WERI-Rb-1 (cell line): ENCODE measurements around the gene TNRC6B.
"Not testable (repeated sequence)": the region's sequence is repeated elsewhere in the genome, so short reads cannot be mapped to it uniquely, and the experiment has no call there.

Experiments
- DNase-seq: peaks from one replicate; pipeline ENCODE4 v3.0.0-alpha.2; 2020
- H3K27ac ChIP-seq: fragments of 250-450 bp; sonication (Bioruptor Pico); 2 replicates; pipeline ENCODE4 v1.5.1; 2020; ENCODE audit warnings: mild to moderate bottlenecking, moderate library complexity
- H3K27me3 ChIP-seq: fragments of 250-450 bp; sonication (Bioruptor Pico); 2 replicates; pipeline ENCODE4 v1.5.1; 2021; ENCODE audit warnings: mild to moderate bottlenecking, low read depth, moderate library complexity; ENCODE audit not compliant: insufficient read depth, severe bottlenecking
- H3K36me3 ChIP-seq: fragments of 250-450 bp; sonication (Bioruptor Pico); 2 replicates; pipeline ENCODE4 v1.5.1; 2020; ENCODE audit warnings: mild to moderate bottlenecking, moderate library complexity
- H3K4me3 ChIP-seq: 2 replicates; pipeline ENCODE4 v1.5.1; 2011; ENCODE audit warnings: low read depth, mild to moderate bottlenecking, control low read depth, low read length
- H3K9me3 ChIP-seq: fragments of 250-450 bp; sonication (Bioruptor Pico); 2 replicates; pipeline ENCODE4 v1.5.1; 2021; ENCODE audit warnings: mild to moderate bottlenecking, moderate library complexity; ENCODE audit not compliant: severe bottlenecking
- TF ChIP-seq, protein P1 (sequence below): IDR thresholded peaks from 2 replicates; pipeline ENCODE4 v1.5.1; 2011; ENCODE audit warnings: low read depth, mild to moderate bottlenecking, control low read depth, inconsistent platforms, low read length

The TNRC6B gene

GRCh38 chr22:40181323-40181722 is 3.6 kb downstream of the TNRC6B start:
- Histone ChIP-seq H3K4me3 (no peak overlapping the region), H3K27ac (no peak overlapping the region), H3K36me3 (no peaks in the 10 kb centered on the region), H3K27me3 (no peaks in the 10 kb centered on the region), H3K9me3 (no peaks in the 10 kb centered on the region)
- no peak for DNase-seq
- TF ChIP-seq, protein P1, sequence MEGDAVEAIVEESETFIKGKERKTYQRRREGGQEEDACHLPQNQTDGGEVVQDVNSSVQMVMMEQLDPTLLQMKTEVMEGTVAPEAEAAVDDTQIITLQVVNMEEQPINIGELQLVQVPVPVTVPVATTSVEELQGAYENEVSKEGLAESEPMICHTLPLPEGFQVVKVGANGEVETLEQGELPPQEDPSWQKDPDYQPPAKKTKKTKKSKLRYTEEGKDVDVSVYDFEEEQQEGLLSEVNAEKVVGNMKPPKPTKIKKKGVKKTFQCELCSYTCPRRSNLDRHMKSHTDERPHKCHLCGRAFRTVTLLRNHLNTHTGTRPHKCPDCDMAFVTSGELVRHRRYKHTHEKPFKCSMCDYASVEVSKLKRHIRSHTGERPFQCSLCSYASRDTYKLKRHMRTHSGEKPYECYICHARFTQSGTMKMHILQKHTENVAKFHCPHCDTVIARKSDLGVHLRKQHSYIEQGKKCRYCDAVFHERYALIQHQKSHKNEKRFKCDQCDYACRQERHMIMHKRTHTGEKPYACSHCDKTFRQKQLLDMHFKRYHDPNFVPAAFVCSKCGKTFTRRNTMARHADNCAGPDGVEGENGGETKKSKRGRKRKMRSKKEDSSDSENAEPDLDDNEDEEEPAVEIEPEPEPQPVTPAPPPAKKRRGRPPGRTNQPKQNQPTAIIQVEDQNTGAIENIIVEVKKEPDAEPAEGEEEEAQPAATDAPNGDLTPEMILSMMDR = no peak

DNA sequence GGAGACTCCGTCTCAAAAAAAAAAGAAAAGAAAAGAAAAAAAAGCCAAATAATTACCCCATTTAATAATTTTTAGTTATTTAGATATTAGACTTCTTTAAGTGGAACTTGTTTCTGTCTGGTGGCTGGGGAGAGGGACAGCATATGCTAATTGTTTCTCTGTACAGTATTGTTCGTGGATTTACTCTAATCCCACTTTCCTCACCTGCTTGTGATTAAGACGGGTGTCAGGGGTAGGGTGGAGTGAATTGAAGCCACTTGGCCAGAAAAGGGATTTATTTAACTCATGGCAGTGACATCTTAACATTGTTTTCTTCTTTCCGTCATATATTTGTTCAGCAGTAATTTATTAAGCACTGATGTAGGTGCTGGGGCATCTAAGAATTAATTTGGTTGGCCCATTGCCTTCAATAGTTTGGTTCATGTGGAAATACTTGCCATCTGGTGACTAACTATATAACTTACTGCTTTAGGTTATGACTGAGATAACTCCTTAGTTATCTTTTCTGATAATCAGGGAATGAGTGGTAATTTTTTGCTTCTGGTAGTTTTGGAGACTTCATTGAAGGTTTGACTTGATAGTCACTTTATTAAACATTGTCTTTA is 4.6 kb downstream of the TNRC6B start:
- Histone ChIP-seq H3K27ac (no peak overlapping the region), H3K27me3 (no peaks in the 10 kb centered on the region), H3K36me3 (no peaks in the 10 kb centered on the region), H3K4me3 (no peak overlapping the region), H3K9me3 (no peaks in the 10 kb centered on the region)
- TF ChIP-seq, protein P1 = no peak
- peak; percentile 35 for DNase-seq

DNA sequence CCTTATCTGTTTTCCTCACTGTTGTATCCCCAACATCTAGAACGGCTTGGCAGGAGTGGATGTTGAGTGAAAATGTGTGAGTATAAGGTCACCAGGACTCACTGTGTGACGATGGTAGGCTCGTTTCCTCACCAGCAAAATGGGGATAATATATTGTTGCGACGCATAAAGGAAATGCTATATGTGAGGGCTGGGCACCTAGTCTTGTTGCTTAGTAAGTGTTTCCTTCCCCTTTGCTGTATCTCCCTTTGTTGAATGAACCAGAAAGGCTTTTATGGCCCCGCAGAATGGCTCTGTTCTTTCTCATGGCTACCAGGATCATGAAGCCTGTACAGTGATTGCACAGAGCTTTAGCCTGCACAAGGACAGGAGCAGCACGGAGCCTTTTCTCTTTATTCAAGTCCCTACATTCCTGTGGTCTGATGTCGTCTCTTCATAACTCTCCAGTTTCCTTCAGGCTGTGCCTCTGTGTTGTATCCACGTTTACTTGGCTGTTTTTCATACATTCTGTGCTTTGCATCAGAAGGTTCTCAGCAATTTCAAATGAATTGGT is 5.4 kb downstream of the TNRC6B start:
- H3K27me3 ChIP-seq = no peaks in the 10 kb centered on the region
- H3K36me3 ChIP-seq = no peaks in the 10 kb centered on the region
- H3K9me3 ChIP-seq = no peaks in the 10 kb centered on the region
- no peak overlapping the region for H3K4me3 ChIP-seq
- no peak for DNase-seq
- no peak overlapping the region for H3K27ac ChIP-seq
- TF ChIP-seq, protein P1 = no peak

- not testable (repeated sequence) for H3K27ac ChIP-seq, H3K27me3 ChIP-seq, H3K4me3 ChIP-seq, H3K9me3 ChIP-seq, DNase-seq, H3K36me3 ChIP-seq
Measured at GRCh38 chr22:40183603-40184002, 5.9 kb downstream of the TNRC6B start.

- H3K27ac ChIP-seq = no peak overlapping the region
- no peaks in the 10 kb centered on the region for H3K36me3 ChIP-seq
- H3K27me3 ChIP-seq = no peaks in the 10 kb centered on the region
- DNase-seq = no peak
- TF ChIP-seq, protein P1 = no peak
- no peak overlapping the region for H3K4me3 ChIP-seq
- H3K9me3 ChIP-seq = no peaks in the 10 kb centered on the region
Measured at GRCh38 chr22:40187389-40187788, 9.7 kb downstream of the TNRC6B start.

GRCh38 chr22:40189997-40190396 is 12.3 kb downstream of the TNRC6B start:
- TF ChIP-seq, protein P1 = no peak
- no peak for DNase-seq
- no peak overlapping the region for H3K27ac ChIP-seq
- H3K36me3 ChIP-seq = no peaks in the 10 kb centered on the region
- H3K9me3 ChIP-seq = no peaks in the 10 kb centered on the region
- H3K4me3 ChIP-seq = no peak overlapping the region
- H3K27me3 ChIP-seq = no peaks in the 10 kb centered on the region
